NT2/D1 (cell line): Measurements from ENCODE around the gene LYSMD1.

Source experiments
- SUZ12 ChIP-seq: IDR thresholded peaks from 2 replicates; pipeline ENCODE4 v1.6.1; 2011; ENCODE audit not compliant: insufficient read length, insufficient read depth; ENCODE audit errors: extremely low read depth
- ZNF274 ChIP-seq: IDR thresholded peaks from 2 replicates; pipeline ENCODE4 v1.6.1; 2011; ENCODE audit warnings: mild to moderate bottlenecking, low read depth, low read length

GRCh38 chr1:151134991-151135390 lies 30.7 kb downstream of the LYSMD1 start:
- no peak for TF ChIP-seq ZNF274
- no peak for TF ChIP-seq SUZ12
